HUES64 (cell line): ENCODE data around the gene GIGYF1.
A peak's percentile ranks its signal among the peaks of the same experiment; 100 is the strongest.

Experiments used
- H3K27ac ChIP-seq: 2 replicates; pipeline ENCODE4 v1.7.0; 2013; ENCODE audit warnings: low read depth, low read length, inconsistent platforms
- H3K27me3 ChIP-seq: 2 replicates; pipeline ENCODE4 v1.6.1; 2013; ENCODE audit warnings: mild to moderate bottlenecking, low read length; ENCODE audit not compliant: insufficient read depth
- H3K36me3 ChIP-seq: 2 replicates; pipeline ENCODE4 v1.6.1; 2013; ENCODE audit warnings: mild to moderate bottlenecking, low read length; ENCODE audit not compliant: insufficient read depth
- H3K4me1 ChIP-seq: 2 replicates; pipeline ENCODE4 v1.6.1; 2013; ENCODE audit warnings: mild to moderate bottlenecking, low read length, moderate library complexity; ENCODE audit not compliant: insufficient read depth
- H3K4me3 ChIP-seq: 2 replicates; pipeline ENCODE4 v1.5.1; 2013; ENCODE audit warnings: mild to moderate bottlenecking, low read length, moderate library complexity
- H3K9ac ChIP-seq: 2 replicates; pipeline ENCODE4 v1.6.1; 2013; ENCODE audit warnings: mild to moderate bottlenecking, low read depth, low read length
- H3K9me3 ChIP-seq: 2 replicates; pipeline ENCODE4 v1.6.1; 2013; ENCODE audit warnings: low read depth, low read length; ENCODE audit not compliant: insufficient read depth
- WGBS: fragments of 150-250, 120-280 bp; methylation state at CpG from one replicate; pipeline ENCODE4 v1.1.7; 2013; ENCODE audit warnings: missing lambda C conversion rate; 5-methylcytosine and 5-hydroxymethylcytosine counted together

GIGYF1 gene

GRCh38 chr7:100640517-100641440 lies 53.3 kb downstream of the GIGYF1 start:
- Histone ChIP-seq H3K9ac (no peak overlapping the region), H3K27me3 (no peaks in the 10 kb centered on the region)

DNA sequence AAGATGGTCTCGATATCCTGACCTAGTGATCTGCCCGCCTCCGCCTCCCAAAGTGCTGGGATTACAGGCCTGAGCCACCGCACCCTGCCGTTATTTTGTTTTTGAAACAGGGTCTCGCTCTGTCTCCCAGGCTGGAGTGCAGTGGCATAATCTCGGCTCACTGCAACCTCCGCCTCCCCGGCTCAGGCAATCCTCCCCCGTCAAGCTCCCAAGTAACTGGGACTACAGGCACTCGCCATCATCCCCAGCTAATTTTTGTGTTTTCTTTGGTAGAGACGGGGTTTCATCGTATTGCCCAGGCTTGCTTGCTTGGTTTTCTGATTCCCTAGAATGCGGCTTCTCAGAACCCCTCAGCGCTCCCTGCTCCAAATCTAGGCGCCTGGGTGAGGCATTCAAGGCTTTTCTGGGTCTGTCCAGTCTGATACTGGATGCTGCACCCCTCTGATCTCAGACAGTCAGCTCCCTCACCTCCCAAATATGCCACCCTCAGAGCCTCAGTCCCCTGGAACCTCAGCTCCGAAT lies 54.0 kb downstream of the GIGYF1 start:
- H3K4me3 ChIP-seq = no peak overlapping the region
- H3K36me3 ChIP-seq = no peaks in the 10 kb centered on the region
- no peaks in the 10 kb centered on the region for H3K27me3 ChIP-seq
- H3K4me1 ChIP-seq = no peaks in the 10 kb centered on the region
- no peak overlapping the region for H3K9ac ChIP-seq
- H3K27ac ChIP-seq = no peak overlapping the region
- WGBS = 78% methylated on average over 17 of the region's 17 CpGs
- H3K9me3 ChIP-seq = no peaks in the 10 kb centered on the region

More at GRCh38 chr7:100640517-100641440, 53.3 kb downstream of the GIGYF1 start:
- Histone ChIP-seq H3K4me1 (no peaks in the 10 kb centered on the region), H3K9me3 (no peaks in the 10 kb centered on the region), H3K36me3 (no peaks in the 10 kb centered on the region), H3K27ac (no peak overlapping the region), H3K4me3 (no peak overlapping the region)
- WGBS = 90% methylated on average over 23 of the region's 24 CpGs

DNA sequence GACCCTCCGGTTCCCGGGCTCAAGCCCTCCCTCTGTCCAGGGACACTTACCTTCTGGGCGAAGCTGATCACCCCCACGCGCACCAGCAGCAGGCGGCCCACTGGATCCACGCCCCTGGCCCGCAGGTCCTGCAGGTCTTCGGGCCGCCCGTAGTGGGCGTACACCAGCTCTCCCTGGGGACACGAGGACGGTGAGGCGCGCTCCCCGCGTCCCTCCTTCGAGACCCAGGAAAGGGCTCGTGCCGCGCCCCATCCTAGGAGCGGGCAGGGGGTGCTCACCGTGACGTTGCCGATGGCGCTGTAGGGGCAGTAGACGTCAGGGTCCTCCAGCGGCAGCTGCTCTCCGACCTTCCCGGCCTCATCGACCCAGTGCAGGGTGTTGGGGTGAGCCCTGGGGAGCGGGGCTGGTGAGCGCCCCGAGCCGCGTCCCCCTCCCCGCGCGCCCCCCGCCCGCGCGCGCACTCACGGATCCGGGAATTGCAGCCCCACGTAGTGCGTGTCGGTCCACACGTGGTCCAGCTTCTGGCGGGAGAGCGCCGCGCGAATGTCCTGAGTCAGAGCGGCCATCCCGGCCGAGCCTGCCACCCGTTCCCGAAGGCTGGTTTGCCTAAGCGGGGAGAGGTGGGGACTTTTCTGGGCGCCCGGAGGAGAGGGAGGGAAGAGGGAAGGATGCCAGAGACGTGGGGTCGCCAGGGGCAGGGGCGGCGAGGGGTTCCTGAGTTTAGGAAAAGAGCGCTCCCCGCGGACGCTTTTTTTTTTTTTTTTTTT lies 60.9 kb downstream of the GIGYF1 start:
- 2% methylated on average over 72 of the region's 72 CpGs for WGBS
- peak overlapping the region; percentile 37; the same call in 1 of the 2 replicates for H3K9ac ChIP-seq

GRCh38 chr7:100630066-100630465 lies 64.0 kb downstream of the GIGYF1 start:
- no peaks in the 10 kb centered on the region for H3K9me3 ChIP-seq
- H3K36me3 ChIP-seq = no peaks in the 10 kb centered on the region
- H3K4me3 ChIP-seq = no peak overlapping the region
- 80% methylated on average over 4 of the region's 4 CpGs for WGBS
- H3K9ac ChIP-seq = no peak overlapping the region
- no peaks in the 10 kb centered on the region for H3K4me1 ChIP-seq
- H3K27me3 ChIP-seq = peaks cover 39% of the 10 kb centered on the region
- H3K27ac ChIP-seq = no peak overlapping the region

More for the DNA sequence above, 60.9 kb downstream of the GIGYF1 start:
- H3K4me3 ChIP-seq = peak overlapping the region; percentile 63
- H3K4me1 ChIP-seq = no peaks in the 10 kb centered on the region
- H3K27me3 ChIP-seq = peaks cover 25% of the 10 kb centered on the region
- H3K36me3 ChIP-seq = no peaks in the 10 kb centered on the region
- no peaks in the 10 kb centered on the region for H3K9me3 ChIP-seq
- no peak overlapping the region for H3K27ac ChIP-seq
